Activated CD8-positive, alpha-beta T cell treated with anti-CD3 and anti-CD28 coated beads for 36 hours (primary cell): ENCODE data around the gene OVOL1. TPM values are rescaled to one million over a fixed set of nuclear protein-coding genes. Genes with fewer than 3 reads are reported as not detected.
A peak's percentile ranks its signal among the peaks of the same experiment; 100 is the strongest.

Experiments used
- ATAC-seq: fragments of 200-7000 bp; cut with Tn5 transposase; one replicate; pipeline ENCODE4 v1.10.0; 2021; ENCODE audit warnings: mild to moderate bottlenecking, moderate library complexity
- CTCF ChIA-PET: fragments of 350-600 bp; sonication (Branson Sonifier 250); formaldehyde crosslinking; loops from one replicate; lab custom pipeline; 2021; ENCODE audit warnings: antibody characterized with exemption; lab: Charles Lee
- POLR2A ChIA-PET: fragments of 350-600 bp; sonication (Branson Sonifier 250); formaldehyde crosslinking; loops from one replicate; lab custom pipeline; 2021; ENCODE audit warnings: antibody characterized with exemption; lab: Charles Lee
- DNase-seq: peaks from one replicate; pipeline ENCODE4 v3.0.0-alpha.2; 2020
- H3K27ac Mint-ChIP-seq: one replicate; pipeline ENCODE4 v1.8.0; 2021; ENCODE audit warnings: mild to moderate bottlenecking, mixed read lengths
- H3K27me3 Mint-ChIP-seq: one replicate; pipeline ENCODE4 v1.8.0; 2021; ENCODE audit warnings: mixed read lengths
- H3K36me3 Mint-ChIP-seq: one replicate; pipeline ENCODE4 v1.8.0; 2021; ENCODE audit warnings: low read depth, mixed read lengths
- H3K4me1 Mint-ChIP-seq: one replicate; pipeline ENCODE4 v1.8.0; 2021; ENCODE audit warnings: low read depth, mixed read lengths
- H3K4me3 Mint-ChIP-seq: one replicate; pipeline ENCODE4 v1.8.0; 2021; ENCODE audit warnings: mild to moderate bottlenecking, moderate library complexity, mixed read lengths
- H3K9me3 Mint-ChIP-seq: one replicate; pipeline ENCODE4 v1.8.0; 2021; ENCODE audit warnings: mixed read lengths
- CTCF ChIP-seq: fragments of 200-600 bp; IDR thresholded peaks from one replicate; pipeline ENCODE4 v1.8.0; 2022; ENCODE audit warnings: antibody characterized with exemption, mild to moderate bottlenecking
- intact Hi-C: fragments of 100-400 bp; cut with micrococcal nuclease; formaldehyde crosslinking; loops from one replicate; pipeline ENCODE4 v1.10.0; 2022
- total RNA-seq, 2 experiments: library from RNA; stranded (reverse); gene quantifications; one replicate each; pipeline ENCODE4 v1.2.3, GENCODE V29; 2021

Gene OVOL1
- total RNA-seq, 2 experiments from 2014 or later = 0.90 to 1.2 TPM

- CTCF ChIA-PET = interaction anchor here (1.0 to 3.9 kb wide), 7 partner anchors 24 to 211 kb away, joined by 3 to 37 read pairs (median 4); partner anchors contain the start of genes AP5B1 and KAT5
- Mint-ChIP-seq H3K27me3 (peaks cover 5% of the 10 kb centered on the region), H3K9me3 (no peaks in the 10 kb centered on the region), H3K4me1 (peaks cover 10% of the 10 kb centered on the region), H3K36me3 (peaks cover 1% of the 10 kb centered on the region), H3K27ac (no peak overlapping the region), H3K4me3 (no peak overlapping the region)
- no peak for DNase-seq
- POLR2A ChIA-PET = interaction anchor here (0.9 to 1.4 kb wide), 2 partner anchors 20 to 31 kb away, joined by 3 read pairs; partner anchors contain the start of gene AP5B1
- ATAC-seq = no peak
- intact Hi-C loops = no loop called here
- TF ChIP-seq CTCF = no peak
Observed at GRCh38 chr11:65811764-65812475, 25.1 kb downstream of the OVOL1 start.

GRCh38 chr11:65814131-65814985 is 27.5 kb downstream of the OVOL1 start:
- ATAC-seq (no peak), DNase-seq (peak; percentile 35)
- no peaks in the 10 kb centered on the region for H3K27me3 Mint-ChIP-seq
- intact Hi-C loops = no loop called here
- peaks cover 21% of the 10 kb centered on the region for H3K4me1 Mint-ChIP-seq
- peak overlapping the region; percentile 58 for H3K27ac Mint-ChIP-seq
- ChIA-PET CTCF (interaction anchor here (1.2 to 9.4 kb wide), 5 partner anchors 30 to 76 kb away, joined by 3 to 235 read pairs (median 5); partner anchors contain the start of genes AP5B1 and CCDC85B), POLR2A (interaction anchor here (1.5 to 1.6 kb wide), 2 partner anchors 33 to 34 kb away, joined by 3 read pairs; no protein-coding TSS in a partner anchor)
- no peak for TF ChIP-seq CTCF
- no peak overlapping the region for H3K4me3 Mint-ChIP-seq
- no peaks in the 10 kb centered on the region for H3K9me3 Mint-ChIP-seq
- peaks cover 1% of the 10 kb centered on the region for H3K36me3 Mint-ChIP-seq

GRCh38 chr11:65814986-65815565 is 28.2 kb downstream of the OVOL1 start:
- TF ChIP-seq CTCF = no peak
- intact Hi-C loops = loop anchor here (5.0 kb wide), 1 partner anchor 103 kb away; the partner anchor contains the start of gene KAT5
- ATAC-seq (no peak), DNase-seq (no peak)
- Mint-ChIP-seq H3K36me3 (peaks cover 1% of the 10 kb centered on the region), H3K9me3 (no peaks in the 10 kb centered on the region), H3K4me3 (no peak overlapping the region), H3K27ac (no peak overlapping the region), H3K4me1 (peaks cover 21% of the 10 kb centered on the region), H3K27me3 (no peaks in the 10 kb centered on the region)
- POLR2A ChIA-PET = interaction anchor here (0.7 to 1.6 kb wide), 3 partner anchors 18 to 44 kb away, joined by 3 read pairs; no protein-coding TSS in a partner anchor
- CTCF ChIA-PET = interaction anchor here (1.2 to 9.4 kb wide), 3 partner anchors 40 to 94 kb away, joined by 3 to 235 read pairs (median 36); partner anchors contain the start of genes AP5B1, CCDC85B and RNASEH2C

- intact Hi-C loops = loop anchor here (5.0 kb wide), 1 partner anchor 104 kb away; the partner anchor contains the start of gene KAT5
- DNase-seq (no peak), ATAC-seq (no peak)
- Mint-ChIP-seq H3K9me3 (no peaks in the 10 kb centered on the region), H3K36me3 (peaks cover 1% of the 10 kb centered on the region), H3K4me3 (peak overlapping the region; percentile 72), H3K4me1 (peaks cover 17% of the 10 kb centered on the region), H3K27me3 (no peaks in the 10 kb centered on the region), H3K27ac (peak overlapping the region; percentile 82)
- POLR2A ChIA-PET = interaction anchor here (1.1 to 3.5 kb wide), 3 partner anchors 26 to 97 kb away, joined by 5 to 15 read pairs (median 6); partner anchors contain the start of genes AP5B1 and RNASEH2C
- CTCF ChIA-PET = interaction anchor here (0.8 to 9.4 kb wide), 19 partner anchors 9 to 206 kb away, joined by 3 to 235 read pairs (median 7); partner anchors contain the start of genes AP5B1, CCDC85B, FIBP and KAT5
- TF ChIP-seq CTCF = no peak
Observed at GRCh38 chr11:65816696-65817095, 29.8 kb downstream of the OVOL1 start.
